Measurements from ENCODE around the gene AKR7A2.
A peak's percentile ranks its signal among the peaks of the same experiment; 100 is the strongest.
"Not testable (repeated sequence)": the region's sequence is repeated elsewhere in the genome, so short reads cannot be mapped to it uniquely, and the experiment has no call there.

Gene AKR7A2

GRCh38 chr1:19306941-19307340 is 5.0 kb downstream of the AKR7A2 start:
- DNase-seq (ENCODE audit: low spot score) = no peak

- no peak for DNase-seq (ENCODE audit: low spot score)
Measured at GRCh38 chr1:19305880-19306279, 6.1 kb downstream of the AKR7A2 start.

- not testable (repeated sequence) for DNase-seq (ENCODE audit: low spot score)
Measured at GRCh38 chr1:19304081-19304480, 7.9 kb downstream of the AKR7A2 start.

GRCh38 chr1:19300211-19300610 is 11.7 kb downstream of the AKR7A2 start:
- DNase-seq (ENCODE audit: low spot score) = no peak

- DNase-seq (ENCODE audit: low spot score) = no peak
Measured at GRCh38 chr1:19294638-19295037, 17.3 kb downstream of the AKR7A2 start.

GRCh38 chr1:19289244-19289643 is 22.7 kb downstream of the AKR7A2 start:
- DNase-seq (ENCODE audit: low spot score) = no peak

- DNase-seq (ENCODE audit: low spot score) = peak; percentile 80
Measured at GRCh38 chr1:19288324-19289241, 23.4 kb downstream of the AKR7A2 start, which contains the start of gene AKR7A3. AKR7A3 (minus strand) TSS chr1:19288770; CDS start chr1:19288709, 61 bp downstream.

- no peak for DNase-seq (ENCODE audit: low spot score)
Measured at GRCh38 chr1:19287436-19288185, 24.3 kb downstream of the AKR7A2 start.

GRCh38 chr1:19285807-19286206 is 26.1 kb downstream of the AKR7A2 start:
- DNase-seq (ENCODE audit: low spot score) = not testable (repeated sequence)

- not testable (repeated sequence) for DNase-seq (ENCODE audit: low spot score)
Measured at GRCh38 chr1:19285366-19285765, 26.6 kb downstream of the AKR7A2 start.

- no peak for DNase-seq (ENCODE audit: low spot score)
Measured at GRCh38 chr1:19284881-19285280, 27.1 kb downstream of the AKR7A2 start.

GRCh38 chr1:19283891-19284290 is 28.1 kb downstream of the AKR7A2 start:
- no peak for DNase-seq (ENCODE audit: low spot score)

GRCh38 chr1:19274636-19275035 is 37.3 kb downstream of the AKR7A2 start:
- DNase-seq (ENCODE audit: low spot score) = no peak

- DNase-seq (ENCODE audit: low spot score) = peak; percentile 70
Measured at GRCh38 chr1:19273844-19274531, 38.0 kb downstream of the AKR7A2 start.

GRCh38 chr1:19273106-19273843 is 38.7 kb downstream of the AKR7A2 start:
- no peak for DNase-seq (ENCODE audit: low spot score)

- DNase-seq (ENCODE audit: low spot score) = no peak
Measured at GRCh38 chr1:19272064-19272463, 39.9 kb downstream of the AKR7A2 start.

- DNase-seq (ENCODE audit: low spot score) = not testable (repeated sequence)
Measured at GRCh38 chr1:19270343-19270730, 41.6 kb downstream of the AKR7A2 start.

- DNase-seq (ENCODE audit: low spot score) = not testable (repeated sequence)
Measured at GRCh38 chr1:19269427-19270342, 42.3 kb downstream of the AKR7A2 start.

- no peak for DNase-seq (ENCODE audit: low spot score)
Measured at GRCh38 chr1:19268445-19268844, 43.5 kb downstream of the AKR7A2 start.

- no peak for DNase-seq (ENCODE audit: low spot score)
Measured at GRCh38 chr1:19262744-19263143, 49.2 kb downstream of the AKR7A2 start.

GRCh38 chr1:19262047-19262446 is 49.9 kb downstream of the AKR7A2 start:
- DNase-seq (ENCODE audit: low spot score) = no peak

All from iPS-NIHi11 (cell line).